Keratinocyte (primary cell): ENCODE data around the gene SRR. TPM values are rescaled to one million over a fixed set of nuclear protein-coding genes. Genes with fewer than 3 reads are reported as not detected.
A peak's percentile ranks its signal among the peaks of the same experiment; 100 is the strongest.

Experiments
- DNase-seq: peaks from one replicate; pipeline ENCODE4 v3.0.0-alpha.2; 2011; ENCODE audit warnings: low read depth, missing footprints, low spot score
- FAIRE-seq: peaks from 2 replicates; lab custom pipeline; 2011; peaks lifted over from hg19 to GRCh38; lab: Jason Lieb, UNC
- H2AFZ ChIP-seq: 2 replicates; pipeline ENCODE4 v1.6.0; 2012; ENCODE audit warnings: low read length, control low read depth, inconsistent platforms; ENCODE audit not compliant: control insufficient read depth
- H3K27ac ChIP-seq: 2 replicates; pipeline ENCODE4 v1.5.1; 2011; ENCODE audit warnings: low read length; ENCODE audit not compliant: control insufficient read depth, insufficient read depth
- H3K27me3 ChIP-seq: 3 replicates; pipeline ENCODE4 v1.6.0; 2011; ENCODE audit warnings: low read length; ENCODE audit not compliant: control insufficient read depth, insufficient read depth; ENCODE audit errors: extremely low read depth
- H3K36me3 ChIP-seq, 2 experiments: 2 replicates in 1 of 2; 3 replicates in 1 of 2; pipeline ENCODE4 v1.5.1; 2011; ENCODE audit warnings: low read length in 2 of 2, mild to moderate bottlenecking in 1 of 2; ENCODE audit not compliant: control insufficient read depth in 2 of 2, insufficient read depth in 2 of 2; ENCODE audit errors: extremely low read depth in 1 of 2
- H3K4me1 ChIP-seq: 3 replicates; pipeline ENCODE4 v1.5.1; 2011; ENCODE audit warnings: low read length; ENCODE audit not compliant: control insufficient read depth, insufficient read depth; ENCODE audit errors: extremely low read depth
- H3K4me2 ChIP-seq: 3 replicates; pipeline ENCODE4 v1.6.0; 2011; ENCODE audit warnings: low read depth, low read length; ENCODE audit not compliant: control insufficient read depth, insufficient read depth; ENCODE audit errors: extremely low read depth
- H3K4me3 ChIP-seq, 3 experiments: fragments of 200-600 bp in 1 of 3; sonication (generic) in 1 of 3; 2 replicates in 2 of 3; 3 replicates in 1 of 3; pipeline ENCODE4 v1.5.1; 2011 to 2016; ENCODE audit warnings: low read length in 3 of 3, mild to moderate bottlenecking in 3 of 3, control low read depth in 2 of 3, inconsistent platforms in 1 of 3, low read depth in 1 of 3, mixed read lengths in 1 of 3, mixed run types in 1 of 3, moderate library complexity in 1 of 3; ENCODE audit not compliant: control insufficient read depth in 2 of 3, insufficient read depth in 2 of 3; ENCODE audit errors: extremely low read depth in 1 of 3
- H3K79me2 ChIP-seq: 2 replicates; pipeline ENCODE4 v1.6.0; 2012; ENCODE audit warnings: low read length; ENCODE audit not compliant: control insufficient read depth, insufficient read depth
- H3K9ac ChIP-seq: 3 replicates; pipeline ENCODE4 v1.6.0; 2011; ENCODE audit warnings: low read length; ENCODE audit not compliant: control insufficient read depth, insufficient read depth; ENCODE audit errors: extremely low read depth
- H3K9me1 ChIP-seq: 3 replicates; pipeline ENCODE4 v1.6.0; 2011; ENCODE audit warnings: low read length; ENCODE audit not compliant: control insufficient read depth, insufficient read depth; ENCODE audit errors: extremely low read depth
- H3K9me3 ChIP-seq: 2 replicates; pipeline ENCODE4 v1.5.1; 2012; ENCODE audit warnings: low read depth, low read length; ENCODE audit not compliant: control insufficient read depth
- H4K20me1 ChIP-seq: 3 replicates; pipeline ENCODE4 v1.6.0; 2011; ENCODE audit warnings: low read length; ENCODE audit not compliant: control insufficient read depth, insufficient read depth; ENCODE audit errors: extremely low read depth
- CTCF ChIP-seq, 3 experiments: IDR thresholded peaks in 1 of 3; conservative IDR thresholded peaks in 1 of 3; optimal IDR thresholded peaks in 1 of 3; 2 replicates in 2 of 3; 3 replicates in 1 of 3; pipeline versions ENCODE3 to v1.5.1; 2011; ENCODE audit warnings: low read length in 3 of 3, mild to moderate bottlenecking in 3 of 3, moderate library complexity in 2 of 3, control low read depth in 1 of 3, inconsistent platforms in 1 of 3; ENCODE audit not compliant: insufficient read depth in 2 of 3; ENCODE audit errors: extremely low read depth in 1 of 3
- EZH2 ChIP-seq: IDR thresholded peaks from one replicate; pipeline ENCODE4 v1.6.1; 2012; ENCODE audit warnings: inconsistent platforms, mild to moderate bottlenecking, low read length, moderate library complexity
- dilution Hi-C: fragments of 300-500 bp; cut with MboI; formaldehyde crosslinking; loops from one replicate; pipeline ENCODE4 v1.7.0; 2020; ENCODE audit warnings: low sequenced_read_pairs; ENCODE audit not compliant: extremely low pct_ligation_motif_present
- polyA plus RNA-seq, 5 experiments: library from polyadenylated mRNA; depleted of rRNA in 3 of 5; stranded (reverse) in 3 of 5; stranded (forward) in 1 of 5; unstranded in 1 of 5; fragments of >200 nt; gene quantifications; 1 replicate in 1 of 5; 2 replicates in 3 of 5; 3 replicates in 1 of 5; pipeline versions ENCODE4 v1.2.1 to v1.2.3, GENCODE V29; 2011 to 2012; ENCODE audit warnings: missing spikeins in 2 of 5, low read depth in 1 of 5, low replicate concordance in 1 of 5

SRR gene
- polyA plus RNA-seq, 1 donor (not counting 4 experiments of a cell fraction or from before 2014, with no cell fraction given): 17.7 TPM

- peak within 1 kb of the TSS; percentile 61 to 90 (median 87) for H3K4me3 ChIP-seq
- H3K36me3 ChIP-seq: peaks cover 14 to 37% of the 10 kb centered on the region in 2 experiments
- peak within 1 kb of the TSS; percentile 92 for H2AFZ ChIP-seq
- no peaks in the 10 kb centered on the region for H3K27me3 ChIP-seq
- peaks cover 20% of the 10 kb centered on the region for H3K4me1 ChIP-seq
- H3K4me2 ChIP-seq: peak within 1 kb of the TSS; percentile 94
- no peaks in the 10 kb centered on the region for H3K9me1 ChIP-seq
- dilution Hi-C loops: no loop called here
- peak within 1 kb of the TSS; percentile 86 for H3K27ac ChIP-seq
- DNase-seq: peak; percentile 40
- TF ChIP-seq EZH2 (no peak), CTCF (optimal IDR thresholded peaks at IDR 0.05 in 1 of 3, IDR thresholded peaks at IDR 0.05 in 1 of 3, conservative IDR thresholded peaks at IDR 0.05 in 1 of 3; ENCODE audit: extremely low read depth in 1 of 3, insufficient read depth in 2 of 3, low read length in 3 of 3) (peak; percentile 9 to 58 (median 24))
- H3K9me3 ChIP-seq: no peaks in the 10 kb centered on the region
- H4K20me1 ChIP-seq: no peaks in the 10 kb centered on the region
- H3K9ac ChIP-seq: peak within 1 kb of the TSS; percentile 96
- H3K79me2 ChIP-seq: peaks cover 44% of the 10 kb centered on the region
- peak; percentile 46 for FAIRE-seq
Measured at GRCh38 chr17:2336215-2336851, 32.6 kb downstream of the SRR start, which contains the start of gene TSR1. TSS of gene TSR1 (minus strand) at chr17:2336457. CDS start at chr17:2336427, 30 bp downstream.

- H3K36me3 ChIP-seq: peaks cover 11 to 31% of the 10 kb centered on the region in 2 experiments
- TF ChIP-seq CTCF (optimal IDR thresholded peaks at IDR 0.05 in 1 of 3, IDR thresholded peaks at IDR 0.05 in 1 of 3, conservative IDR thresholded peaks at IDR 0.05 in 1 of 3; ENCODE audit: extremely low read depth in 1 of 3, insufficient read depth in 2 of 3, low read length in 3 of 3) (no peak), EZH2 (no peak)
- no peaks in the 10 kb centered on the region for H3K9me1 ChIP-seq
- peak within 1 kb of the TSS; percentile 86 for H3K27ac ChIP-seq
- H4K20me1 ChIP-seq: no peaks in the 10 kb centered on the region
- DNase-seq (no peak), FAIRE-seq (no peak)
- H3K9ac ChIP-seq: peak within 1 kb of the TSS; percentile 96
- H3K4me1 ChIP-seq: peaks cover 20% of the 10 kb centered on the region
- H3K4me2 ChIP-seq: peak within 1 kb of the TSS; percentile 94
- dilution Hi-C loops: no loop called here
- H3K27me3 ChIP-seq: no peaks in the 10 kb centered on the region
- peak within 1 kb of the TSS; percentile 91 for H2AFZ ChIP-seq
- H3K9me3 ChIP-seq: no peaks in the 10 kb centered on the region
- H3K79me2 ChIP-seq: peaks cover 39% of the 10 kb centered on the region
- H3K4me3 ChIP-seq: peak within 1 kb of the TSS; percentile 61 to 90 (median 87)
Measured at GRCh38 chr17:2336852-2337543, 33.2 kb downstream of the SRR start, which contains the start of gene SGSM2. TSS of gene SGSM2 (plus strand) at chr17:2337501. CDS start at chr17:2337689, 188 bp downstream.
